ENCODE results near the gene CAVIN2. TPM values are rescaled to one million over a fixed set of nuclear protein-coding genes. Genes with fewer than 3 reads are reported as not detected.

Gene CAVIN2
- total RNA-seq, 1 experiment from 2014 or later: 0.28 TPM

- no peak for TF ChIP-seq ELF4 (CRISPR knock-in tag; IDR thresholded peaks at IDR 0.05; ENCODE audit: low read depth)
- TF ChIP-seq TCF7 (CRISPR knock-in tag; IDR thresholded peaks at IDR 0.05; ENCODE audit: low read depth): no peak
- Mint-ChIP-seq H3K27ac (no peak overlapping the region), H3K4me1 (peaks cover 44% of the 10 kb centered on the region), H3K36me3 (no peaks in the 10 kb centered on the region), H3K4me3 (no peak overlapping the region), H3K9me3 (no peaks in the 10 kb centered on the region), H3K27me3 (ENCODE audit: low read depth) (no peaks in the 10 kb centered on the region; the same call in 1 of the 2 replicates)
- CTCF ChIA-PET: interaction anchor here (0.8 to 2.0 kb wide), 4 partner anchors 11 to 316 kb away, joined by 4 to 5 read pairs (median 4); no protein-coding TSS in a partner anchor
- POLR2A ChIA-PET: no interaction called here
- DNase-seq (ENCODE audit: low spot score) (no peak), ATAC-seq (no peak)
These were observed 893 bp downstream of the CAVIN2 start for GRCh38 chr2:191845876-191846514.

DNA sequence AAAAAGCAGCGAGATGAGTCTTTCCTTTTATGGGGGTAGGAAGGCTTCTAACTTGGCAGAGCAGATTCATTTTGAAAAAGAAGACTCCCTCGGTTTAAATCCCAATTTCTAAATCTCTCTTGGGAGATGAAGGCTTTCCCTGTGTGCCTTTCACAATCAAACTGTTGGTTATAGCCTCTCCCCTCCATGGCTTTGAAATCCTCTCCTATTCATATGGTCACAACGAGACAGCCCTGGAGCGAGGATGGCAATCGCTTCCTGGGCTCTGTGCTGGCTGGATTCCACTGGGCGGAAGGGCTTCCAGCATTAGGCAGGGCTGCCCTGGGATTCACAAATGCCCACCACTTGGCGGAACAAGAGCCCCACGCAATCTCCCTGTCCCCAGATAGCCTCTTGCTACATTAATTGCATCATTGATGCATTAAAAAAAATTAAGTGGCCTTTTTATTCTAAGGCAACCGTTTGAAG, 1.6 kb downstream of the CAVIN2 start:
- ATAC-seq (peak; percentile 92), DNase-seq (ENCODE audit: low spot score) (peak; percentile 33)
- TF ChIP-seq, protein P1, sequence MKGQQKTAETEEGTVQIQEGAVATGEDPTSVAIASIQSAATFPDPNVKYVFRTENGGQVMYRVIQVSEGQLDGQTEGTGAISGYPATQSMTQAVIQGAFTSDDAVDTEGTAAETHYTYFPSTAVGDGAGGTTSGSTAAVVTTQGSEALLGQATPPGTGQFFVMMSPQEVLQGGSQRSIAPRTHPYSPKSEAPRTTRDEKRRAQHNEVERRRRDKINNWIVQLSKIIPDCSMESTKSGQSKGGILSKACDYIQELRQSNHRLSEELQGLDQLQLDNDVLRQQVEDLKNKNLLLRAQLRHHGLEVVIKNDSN (CRISPR knock-in tag; IDR thresholded peaks at IDR 0.05): no peak
- no peak for TF ChIP-seq RELA (CRISPR knock-in tag; IDR thresholded peaks at IDR 0.05; ENCODE audit: borderline replicate concordance)
- TF ChIP-seq, protein P2, sequence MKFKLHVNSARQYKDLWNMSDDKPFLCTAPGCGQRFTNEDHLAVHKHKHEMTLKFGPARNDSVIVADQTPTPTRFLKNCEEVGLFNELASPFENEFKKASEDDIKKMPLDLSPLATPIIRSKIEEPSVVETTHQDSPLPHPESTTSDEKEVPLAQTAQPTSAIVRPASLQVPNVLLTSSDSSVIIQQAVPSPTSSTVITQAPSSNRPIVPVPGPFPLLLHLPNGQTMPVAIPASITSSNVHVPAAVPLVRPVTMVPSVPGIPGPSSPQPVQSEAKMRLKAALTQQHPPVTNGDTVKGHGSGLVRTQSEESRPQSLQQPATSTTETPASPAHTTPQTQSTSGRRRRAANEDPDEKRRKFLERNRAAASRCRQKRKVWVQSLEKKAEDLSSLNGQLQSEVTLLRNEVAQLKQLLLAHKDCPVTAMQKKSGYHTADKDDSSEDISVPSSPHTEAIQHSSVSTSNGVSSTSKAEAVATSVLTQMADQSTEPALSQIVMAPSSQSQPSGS (CRISPR knock-in tag; IDR thresholded peaks at IDR 0.05; ENCODE audit: borderline replicate concordance, low read depth): no peak
- no peak for TF ChIP-seq TCF7 (CRISPR knock-in tag; IDR thresholded peaks at IDR 0.05; ENCODE audit: low read depth)
- no peak for TF ChIP-seq SMAD4 (CRISPR knock-in tag; IDR thresholded peaks at IDR 0.05)
- TF ChIP-seq, protein P3, sequence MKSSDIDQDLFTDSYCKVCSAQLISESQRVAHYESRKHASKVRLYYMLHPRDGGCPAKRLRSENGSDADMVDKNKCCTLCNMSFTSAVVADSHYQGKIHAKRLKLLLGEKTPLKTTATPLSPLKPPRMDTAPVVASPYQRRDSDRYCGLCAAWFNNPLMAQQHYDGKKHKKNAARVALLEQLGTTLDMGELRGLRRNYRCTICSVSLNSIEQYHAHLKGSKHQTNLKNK (CRISPR knock-in tag; IDR thresholded peaks at IDR 0.05): no peak
- no peak for TF ChIP-seq ETV6 (CRISPR knock-in tag; IDR thresholded peaks at IDR 0.05)
- Mint-ChIP-seq H3K9me3 (no peaks in the 10 kb centered on the region), H3K27me3 (ENCODE audit: low read depth) (no peaks in the 10 kb centered on the region; the same call in 1 of the 2 replicates), H3K4me1 (peaks cover 44% of the 10 kb centered on the region), H3K36me3 (no peaks in the 10 kb centered on the region), H3K4me3 (no peak overlapping the region), H3K27ac (no peak overlapping the region)
- CTCF ChIA-PET: interaction anchor here (2.0 kb wide), 1 partner anchor 10 kb away, joined by 4 read pairs; no protein-coding TSS in a partner anchor
- POLR2A ChIA-PET: no interaction called here

DNA sequence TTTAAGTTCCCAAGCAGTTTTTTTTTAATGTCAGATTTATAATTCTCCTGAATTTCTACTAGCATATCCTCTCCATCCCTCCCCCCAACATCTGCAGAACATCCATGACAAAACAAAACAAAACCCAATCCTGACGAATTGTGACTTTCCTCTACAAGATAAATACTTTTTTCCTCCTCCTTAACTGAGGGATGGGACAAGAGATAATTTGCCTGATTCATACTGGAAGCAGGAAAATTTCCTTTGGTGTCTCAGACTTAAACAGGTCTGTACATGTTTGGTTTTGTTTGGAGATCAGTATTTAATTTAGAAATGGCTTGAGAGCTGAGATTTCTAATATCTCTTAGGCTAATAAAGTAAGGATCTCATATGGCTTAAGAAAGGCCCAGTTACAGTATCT, 2.2 kb downstream of the CAVIN2 start:
- DNase-seq (ENCODE audit: low spot score) (no peak), ATAC-seq (no peak)
- peaks cover 44% of the 10 kb centered on the region for H3K4me1 Mint-ChIP-seq
- TF ChIP-seq, protein P1 (CRISPR knock-in tag; IDR thresholded peaks at IDR 0.05): no peak
- TF ChIP-seq TEAD4 (CRISPR knock-in tag; IDR thresholded peaks at IDR 0.05) (no peak), JAZF1 (CRISPR knock-in tag; IDR thresholded peaks at IDR 0.05) (no peak), AR (CRISPR knock-in tag; IDR thresholded peaks at IDR 0.05) (no peak), RORB (CRISPR knock-in tag; IDR thresholded peaks at IDR 0.05) (no peak), FOXJ3 (CRISPR knock-in tag; IDR thresholded peaks at IDR 0.05; ENCODE audit: borderline replicate concordance) (no peak), TP53 (CRISPR knock-in tag; IDR thresholded peaks at IDR 0.05) (no peak), ZNF219 (CRISPR knock-in tag; IDR thresholded peaks at IDR 0.05; ENCODE audit: borderline replicate concordance) (no peak), ERG (CRISPR knock-in tag; IDR thresholded peaks at IDR 0.05) (no peak)
- H3K27ac Mint-ChIP-seq: no peak overlapping the region
- no peaks in the 10 kb centered on the region for H3K36me3 Mint-ChIP-seq
- CTCF ChIA-PET: interaction anchor here (2.0 kb wide), 1 partner anchor 9 kb away, joined by 4 read pairs; no protein-coding TSS in a partner anchor
- H3K4me3 Mint-ChIP-seq: no peak overlapping the region
- POLR2A ChIA-PET: no interaction called here
- no peaks in the 10 kb centered on the region for H3K9me3 Mint-ChIP-seq
- H3K27me3 Mint-ChIP-seq (ENCODE audit: low read depth): no peaks in the 10 kb centered on the region; the same call in 1 of the 2 replicates
